ENCODE data around the gene ARHGEF10L.

ARHGEF10L gene

DNA sequence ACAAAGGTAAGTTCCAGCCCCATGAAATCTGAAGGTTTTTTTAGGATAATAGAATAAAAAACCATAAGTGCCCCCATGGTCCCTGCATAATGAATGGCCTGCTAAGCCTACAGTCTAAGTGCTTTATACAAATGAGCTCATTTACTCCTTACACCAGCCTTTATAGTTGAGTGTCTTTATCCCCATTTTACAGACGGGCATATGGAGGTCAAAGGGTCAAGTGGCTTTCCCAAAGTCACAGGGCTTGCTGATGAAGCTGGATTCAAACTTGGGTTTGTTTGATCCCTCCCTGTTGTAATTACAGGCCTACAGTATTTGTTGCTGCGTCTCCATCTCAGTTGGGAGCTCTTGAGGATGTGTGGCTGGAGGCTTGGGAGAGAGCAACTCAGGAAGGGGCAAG lies 28.3 kb upstream of the ARHGEF10L start:
- TF ChIP-seq GABPA (IDR thresholded peaks at IDR 0.05; ENCODE audit: low read depth) (no peak), POLR2AphosphoS5 (IDR thresholded peaks at IDR 0.05; ENCODE audit: low read depth) (no peak), SPI1 (IDR thresholded peaks at IDR 0.05; ENCODE audit: borderline replicate concordance, low read depth) (no peak)
- TF ChIP-seq, protein P1, sequence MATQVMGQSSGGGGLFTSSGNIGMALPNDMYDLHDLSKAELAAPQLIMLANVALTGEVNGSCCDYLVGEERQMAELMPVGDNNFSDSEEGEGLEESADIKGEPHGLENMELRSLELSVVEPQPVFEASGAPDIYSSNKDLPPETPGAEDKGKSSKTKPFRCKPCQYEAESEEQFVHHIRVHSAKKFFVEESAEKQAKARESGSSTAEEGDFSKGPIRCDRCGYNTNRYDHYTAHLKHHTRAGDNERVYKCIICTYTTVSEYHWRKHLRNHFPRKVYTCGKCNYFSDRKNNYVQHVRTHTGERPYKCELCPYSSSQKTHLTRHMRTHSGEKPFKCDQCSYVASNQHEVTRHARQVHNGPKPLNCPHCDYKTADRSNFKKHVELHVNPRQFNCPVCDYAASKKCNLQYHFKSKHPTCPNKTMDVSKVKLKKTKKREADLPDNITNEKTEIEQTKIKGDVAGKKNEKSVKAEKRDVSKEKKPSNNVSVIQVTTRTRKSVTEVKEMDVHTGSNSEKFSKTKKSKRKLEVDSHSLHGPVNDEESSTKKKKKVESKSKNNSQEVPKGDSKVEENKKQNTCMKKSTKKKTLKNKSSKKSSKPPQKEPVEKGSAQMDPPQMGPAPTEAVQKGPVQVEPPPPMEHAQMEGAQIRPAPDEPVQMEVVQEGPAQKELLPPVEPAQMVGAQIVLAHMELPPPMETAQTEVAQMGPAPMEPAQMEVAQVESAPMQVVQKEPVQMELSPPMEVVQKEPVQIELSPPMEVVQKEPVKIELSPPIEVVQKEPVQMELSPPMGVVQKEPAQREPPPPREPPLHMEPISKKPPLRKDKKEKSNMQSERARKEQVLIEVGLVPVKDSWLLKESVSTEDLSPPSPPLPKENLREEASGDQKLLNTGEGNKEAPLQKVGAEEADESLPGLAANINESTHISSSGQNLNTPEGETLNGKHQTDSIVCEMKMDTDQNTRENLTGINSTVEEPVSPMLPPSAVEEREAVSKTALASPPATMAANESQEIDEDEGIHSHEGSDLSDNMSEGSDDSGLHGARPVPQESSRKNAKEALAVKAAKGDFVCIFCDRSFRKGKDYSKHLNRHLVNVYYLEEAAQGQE (IDR thresholded peaks at IDR 0.05; ENCODE audit: insufficient replicate concordance, low read depth): no peak
- TF ChIP-seq, protein P2, sequence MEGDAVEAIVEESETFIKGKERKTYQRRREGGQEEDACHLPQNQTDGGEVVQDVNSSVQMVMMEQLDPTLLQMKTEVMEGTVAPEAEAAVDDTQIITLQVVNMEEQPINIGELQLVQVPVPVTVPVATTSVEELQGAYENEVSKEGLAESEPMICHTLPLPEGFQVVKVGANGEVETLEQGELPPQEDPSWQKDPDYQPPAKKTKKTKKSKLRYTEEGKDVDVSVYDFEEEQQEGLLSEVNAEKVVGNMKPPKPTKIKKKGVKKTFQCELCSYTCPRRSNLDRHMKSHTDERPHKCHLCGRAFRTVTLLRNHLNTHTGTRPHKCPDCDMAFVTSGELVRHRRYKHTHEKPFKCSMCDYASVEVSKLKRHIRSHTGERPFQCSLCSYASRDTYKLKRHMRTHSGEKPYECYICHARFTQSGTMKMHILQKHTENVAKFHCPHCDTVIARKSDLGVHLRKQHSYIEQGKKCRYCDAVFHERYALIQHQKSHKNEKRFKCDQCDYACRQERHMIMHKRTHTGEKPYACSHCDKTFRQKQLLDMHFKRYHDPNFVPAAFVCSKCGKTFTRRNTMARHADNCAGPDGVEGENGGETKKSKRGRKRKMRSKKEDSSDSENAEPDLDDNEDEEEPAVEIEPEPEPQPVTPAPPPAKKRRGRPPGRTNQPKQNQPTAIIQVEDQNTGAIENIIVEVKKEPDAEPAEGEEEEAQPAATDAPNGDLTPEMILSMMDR (IDR thresholded peaks at IDR 0.05; ENCODE audit: insufficient read depth, low read length): no peak
- no peak overlapping the region for H3K4me3 ChIP-seq (replicated peaks; ENCODE audit: insufficient read depth, low read length)
- H3K27me3 ChIP-seq (ENCODE audit: insufficient read depth, poor library complexity, severe bottlenecking): no peaks in the 10 kb centered on the region
- DNase-seq (ENCODE audit: low read depth in 1 of 2, low spot score in 1 of 2): no peak
- no peak overlapping the region for H3K27ac ChIP-seq (replicated peaks)

DNA sequence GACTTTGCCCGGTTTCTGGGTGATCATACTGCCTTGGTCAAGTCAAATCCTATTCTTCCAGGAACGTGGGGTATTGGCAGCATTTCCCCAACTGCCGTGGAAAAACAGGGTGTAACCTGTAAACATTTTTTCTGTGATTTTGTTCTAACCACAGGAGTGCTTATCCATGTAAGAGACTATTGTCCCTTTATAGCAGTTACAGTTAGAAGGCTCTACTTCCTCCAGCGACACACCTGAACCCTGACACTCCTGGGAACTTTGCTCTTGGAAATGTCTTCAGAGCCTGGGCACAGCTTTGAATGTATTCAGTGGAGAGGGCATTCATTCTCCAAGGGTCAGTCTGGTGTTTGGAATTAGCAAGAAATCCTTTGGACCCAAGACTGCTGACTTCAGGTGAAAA lies 26.4 kb upstream of the ARHGEF10L start:
- DNase-seq (ENCODE audit: low read depth in 1 of 2, low spot score in 1 of 2): no peak
- H3K27me3 ChIP-seq (ENCODE audit: insufficient read depth, poor library complexity, severe bottlenecking): no peaks in the 10 kb centered on the region
- TF ChIP-seq, protein P2 (IDR thresholded peaks at IDR 0.05; ENCODE audit: insufficient read depth, low read length): no peak
- TF ChIP-seq POLR2AphosphoS5 (IDR thresholded peaks at IDR 0.05; ENCODE audit: low read depth) (no peak), SPI1 (IDR thresholded peaks at IDR 0.05; ENCODE audit: borderline replicate concordance, low read depth) (no peak)
- H3K27ac ChIP-seq (replicated peaks): no peak overlapping the region
- H3K4me3 ChIP-seq (replicated peaks; ENCODE audit: insufficient read depth, low read length): no peak overlapping the region

DNA sequence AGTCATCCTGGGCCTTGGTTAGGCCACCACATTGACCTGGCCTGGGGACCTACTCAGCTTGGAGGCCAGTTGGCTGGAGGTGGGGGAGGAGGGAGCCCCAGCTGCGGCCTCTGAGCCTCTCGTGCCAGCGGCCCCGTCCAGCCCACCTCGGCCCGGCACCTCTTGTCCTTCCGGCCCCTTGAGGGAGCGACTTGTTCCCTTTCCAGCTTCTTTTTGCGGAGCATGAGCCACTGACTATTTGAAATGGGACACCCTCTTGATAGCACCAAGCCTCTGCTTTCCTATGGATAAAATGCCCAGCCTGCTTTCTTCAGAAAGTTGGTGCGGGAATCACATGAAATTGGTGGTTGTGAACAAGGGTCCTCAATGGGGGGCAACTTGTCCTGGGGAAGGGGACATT lies 24.7 kb upstream of the ARHGEF10L start:
- no peak for DNase-seq (ENCODE audit: low read depth in 1 of 2, low spot score in 1 of 2)
- Histone ChIP-seq H3K4me3 (replicated peaks; ENCODE audit: insufficient read depth, low read length) (no peak overlapping the region), H3K27ac (replicated peaks) (no peak overlapping the region), H3K27me3 (ENCODE audit: insufficient read depth, poor library complexity, severe bottlenecking) (no peaks in the 10 kb centered on the region)
- TF ChIP-seq SPI1 (IDR thresholded peaks at IDR 0.05; ENCODE audit: borderline replicate concordance, low read depth): no peak
- TF ChIP-seq GABPA (IDR thresholded peaks at IDR 0.05; ENCODE audit: low read depth): no peak
- TF ChIP-seq, protein P1 (IDR thresholded peaks at IDR 0.05; ENCODE audit: insufficient replicate concordance, low read depth): no peak
- TF ChIP-seq, protein P2 (IDR thresholded peaks at IDR 0.05; ENCODE audit: insufficient read depth, low read length): no peak
- no peak for TF ChIP-seq POLR2AphosphoS5 (IDR thresholded peaks at IDR 0.05; ENCODE audit: low read depth)

DNA sequence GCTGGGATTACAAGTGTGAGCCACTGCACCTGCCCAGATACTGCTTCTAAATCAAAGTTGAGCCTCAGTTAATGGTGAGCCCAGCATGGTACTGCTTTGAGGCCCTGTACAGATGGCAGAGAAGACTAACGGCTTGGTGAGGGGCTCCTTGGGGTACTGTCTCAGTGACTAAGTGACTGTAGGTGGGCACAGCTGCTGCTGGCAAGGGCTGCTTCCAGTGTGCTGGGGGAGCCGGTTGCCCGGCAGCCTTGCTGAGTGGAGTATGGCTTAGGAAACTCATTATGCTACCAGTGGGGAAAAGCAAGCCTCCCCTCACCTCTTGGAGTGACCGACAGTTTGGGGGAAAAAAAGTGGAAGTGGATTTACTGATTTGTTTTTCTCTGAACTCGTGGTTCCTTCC lies 23.6 kb upstream of the ARHGEF10L start:
- DNase-seq (ENCODE audit: low read depth in 1 of 2, low spot score in 1 of 2): no peak
- TF ChIP-seq, protein P1 (IDR thresholded peaks at IDR 0.05; ENCODE audit: insufficient replicate concordance, low read depth): no peak
- TF ChIP-seq SPI1 (IDR thresholded peaks at IDR 0.05; ENCODE audit: borderline replicate concordance, low read depth): no peak
- no peak for TF ChIP-seq GABPA (IDR thresholded peaks at IDR 0.05; ENCODE audit: low read depth)
- no peak for TF ChIP-seq POLR2AphosphoS5 (IDR thresholded peaks at IDR 0.05; ENCODE audit: low read depth)
- TF ChIP-seq, protein P2 (IDR thresholded peaks at IDR 0.05; ENCODE audit: insufficient read depth, low read length): no peak
- H3K27me3 ChIP-seq (ENCODE audit: insufficient read depth, poor library complexity, severe bottlenecking): peaks cover 3% of the 10 kb centered on the region

More for the DNA sequence above, 23.6 kb upstream of the ARHGEF10L start:
- H3K4me3 ChIP-seq (replicated peaks; ENCODE audit: insufficient read depth, low read length): no peak overlapping the region
- H3K27ac ChIP-seq (replicated peaks): no peak overlapping the region
